MM.1S (cell line): ENCODE data around the gene TEX13D.

ENCODE experiments used
- DNase-seq: peaks from one replicate; pipeline ENCODE4 v3.0.0-alpha.2; 2015
- H2AFZ ChIP-seq: fragments of 300-600 bp; sonication (generic); 2 replicates; pipeline ENCODE4 v1.6.0; 2016; ENCODE audit warnings: antibody characterized with exemption, low read length
- H3F3A ChIP-seq: fragments of 300-600 bp; sonication (generic); 2 replicates; pipeline ENCODE4 v1.6.1; 2016; ENCODE audit warnings: mild to moderate bottlenecking, antibody characterized with exemption, low read length, moderate library complexity, mixed read lengths; ENCODE audit not compliant: insufficient read depth
- H3K27ac ChIP-seq: fragments of 300-600 bp; sonication (generic); 2 replicates; pipeline ENCODE4 v1.5.1; 2016; ENCODE audit warnings: mild to moderate bottlenecking, low read length
- H3K27me3 ChIP-seq: fragments of 300-600 bp; sonication (generic); replicated peaks from 2 replicates; pipeline ENCODE4 v1.6.0; 2016; ENCODE audit warnings: low read length; ENCODE audit not compliant: insufficient read depth
- H3K36me3 ChIP-seq: fragments of 300-600 bp; sonication (generic); replicated peaks from 2 replicates; pipeline ENCODE4 v1.6.1; 2016; ENCODE audit warnings: mild to moderate bottlenecking, low read length, mixed read lengths; ENCODE audit not compliant: insufficient read depth
- H3K4me1 ChIP-seq: fragments of 300-600 bp; sonication (generic); 2 replicates; pipeline ENCODE4 v1.6.1; 2016; ENCODE audit warnings: low read length, mixed read lengths
- H3K4me2 ChIP-seq: fragments of 300-600 bp; sonication (generic); 2 replicates; pipeline ENCODE4 v1.6.0; 2016; ENCODE audit warnings: low read depth, low read length
- H3K4me3 ChIP-seq: fragments of 300-600 bp; sonication (generic); 2 replicates; pipeline ENCODE4 v1.5.1; 2016; ENCODE audit warnings: low read length, mixed read lengths
- H3K79me2 ChIP-seq: fragments of 300-600 bp; sonication (generic); 2 replicates; pipeline ENCODE4 v1.6.1; 2016; ENCODE audit warnings: mixed run types, low read length, mixed read lengths
- H3K9ac ChIP-seq: fragments of 300-600 bp; sonication (generic); 2 replicates; pipeline ENCODE4 v1.6.1; 2016; ENCODE audit warnings: low read length, mixed read lengths
- H3K9me2 ChIP-seq: fragments of 300-600 bp; sonication (generic); replicated peaks from 2 replicates; pipeline ENCODE4 v1.6.1; 2016; ENCODE audit warnings: mild to moderate bottlenecking, low read length, mixed read lengths; ENCODE audit not compliant: insufficient read depth
- H3K9me3 ChIP-seq: fragments of 300-600 bp; sonication (generic); replicated peaks from 2 replicates; pipeline ENCODE4 v1.6.1; 2016; ENCODE audit warnings: mild to moderate bottlenecking, low read length, mixed read lengths; ENCODE audit not compliant: insufficient read depth
- H4K20me1 ChIP-seq: fragments of 300-600 bp; sonication (generic); 2 replicates; pipeline ENCODE4 v1.6.1; 2016; ENCODE audit warnings: mild to moderate bottlenecking, low read length, moderate library complexity, mixed read lengths; ENCODE audit not compliant: insufficient read depth
- CTCF ChIP-seq: fragments of 300-600 bp; sonication (generic); IDR thresholded peaks from 2 replicates; pipeline ENCODE4 v1.5.1; 2016; ENCODE audit warnings: antibody characterized with exemption, low read length, mixed read lengths
- EZH2 ChIP-seq: fragments of 300-600 bp; sonication (generic); optimal IDR thresholded peaks from 2 replicates; pipeline ENCODE3; 2017; ENCODE audit warnings: low read depth, mild to moderate bottlenecking, antibody characterized with exemption, low read length, mixed read lengths
- EZH2phosphoT487 ChIP-seq: fragments of 300-600 bp; sonication (generic); IDR thresholded peaks from 2 replicates; pipeline ENCODE4 v1.6.1; 2018; ENCODE audit warnings: antibody characterized with exemption, low read length

TEX13D gene

GRCh38 chrX:124337916-124338315 is 5.5 kb downstream of the TEX13D start:
- H3K9ac ChIP-seq: no peak overlapping the region
- TF ChIP-seq EZH2: no peak

DNA sequence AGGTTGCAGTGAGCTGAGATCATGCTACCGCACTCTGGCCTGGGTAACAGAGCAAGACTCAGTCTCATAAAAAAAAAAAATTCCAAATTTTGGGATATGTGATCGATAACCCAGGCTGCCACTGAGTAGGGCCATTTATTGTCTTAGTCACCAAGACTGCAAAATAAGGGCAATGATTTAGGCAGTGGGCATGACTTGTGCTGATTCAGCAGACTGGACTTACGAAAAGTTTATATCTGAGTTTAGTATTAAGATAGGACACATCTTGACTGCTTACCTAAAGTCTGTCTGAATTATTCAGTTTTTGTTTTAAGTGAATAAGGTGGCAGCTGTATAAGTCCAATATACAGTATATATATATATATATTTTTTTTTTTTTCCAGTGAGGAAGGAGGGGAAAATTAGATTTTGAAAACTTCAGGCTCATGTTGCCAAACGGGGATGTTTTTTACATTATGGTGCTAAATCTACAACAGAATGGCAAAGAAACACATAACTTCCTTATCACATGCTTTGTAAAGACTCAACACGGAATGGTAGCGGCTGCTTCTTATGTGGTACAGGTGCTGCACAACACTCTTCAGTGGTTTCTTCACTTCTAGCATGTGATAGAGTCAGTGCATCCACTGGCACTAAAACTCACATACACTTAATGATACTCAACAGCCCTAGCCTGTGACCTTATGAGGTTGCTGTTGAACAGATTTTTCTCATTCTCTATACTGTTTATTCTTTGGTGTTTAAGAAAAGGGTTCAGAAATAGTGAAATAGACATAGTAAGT is 6.5 kb downstream of the TEX13D start:
- Histone ChIP-seq H3K9me2 (no peaks in the 10 kb centered on the region), H3K4me3 (no peak overlapping the region), H3K27ac (no peak overlapping the region), H3F3A (no peaks in the 10 kb centered on the region), H3K79me2 (no peaks in the 10 kb centered on the region), H3K9ac (no peak overlapping the region), H3K9me3 (no peaks in the 10 kb centered on the region), H2AFZ (no peak overlapping the region), H3K4me1 (no peaks in the 10 kb centered on the region), H4K20me1 (no peaks in the 10 kb centered on the region), H3K4me2 (no peak overlapping the region), H3K36me3 (no peaks in the 10 kb centered on the region), H3K27me3 (no peaks in the 10 kb centered on the region)
- no peak for TF ChIP-seq EZH2
- no peak for TF ChIP-seq CTCF
- no peak for TF ChIP-seq EZH2phosphoT487
- no peak for DNase-seq

More at GRCh38 chrX:124337916-124338315, 5.5 kb downstream of the TEX13D start:
- no peaks in the 10 kb centered on the region for H3F3A ChIP-seq
- H2AFZ ChIP-seq: no peak overlapping the region
- H3K9me3 ChIP-seq: no peaks in the 10 kb centered on the region
- no peak for DNase-seq
- no peak overlapping the region for H3K4me3 ChIP-seq
- no peaks in the 10 kb centered on the region for H3K36me3 ChIP-seq
- H3K9me2 ChIP-seq: no peaks in the 10 kb centered on the region
- no peaks in the 10 kb centered on the region for H3K79me2 ChIP-seq
- H3K27me3 ChIP-seq: no peaks in the 10 kb centered on the region
- no peak overlapping the region for H3K27ac ChIP-seq
- no peaks in the 10 kb centered on the region for H4K20me1 ChIP-seq
- no peak overlapping the region for H3K4me2 ChIP-seq
- H3K4me1 ChIP-seq: no peaks in the 10 kb centered on the region

DNA sequence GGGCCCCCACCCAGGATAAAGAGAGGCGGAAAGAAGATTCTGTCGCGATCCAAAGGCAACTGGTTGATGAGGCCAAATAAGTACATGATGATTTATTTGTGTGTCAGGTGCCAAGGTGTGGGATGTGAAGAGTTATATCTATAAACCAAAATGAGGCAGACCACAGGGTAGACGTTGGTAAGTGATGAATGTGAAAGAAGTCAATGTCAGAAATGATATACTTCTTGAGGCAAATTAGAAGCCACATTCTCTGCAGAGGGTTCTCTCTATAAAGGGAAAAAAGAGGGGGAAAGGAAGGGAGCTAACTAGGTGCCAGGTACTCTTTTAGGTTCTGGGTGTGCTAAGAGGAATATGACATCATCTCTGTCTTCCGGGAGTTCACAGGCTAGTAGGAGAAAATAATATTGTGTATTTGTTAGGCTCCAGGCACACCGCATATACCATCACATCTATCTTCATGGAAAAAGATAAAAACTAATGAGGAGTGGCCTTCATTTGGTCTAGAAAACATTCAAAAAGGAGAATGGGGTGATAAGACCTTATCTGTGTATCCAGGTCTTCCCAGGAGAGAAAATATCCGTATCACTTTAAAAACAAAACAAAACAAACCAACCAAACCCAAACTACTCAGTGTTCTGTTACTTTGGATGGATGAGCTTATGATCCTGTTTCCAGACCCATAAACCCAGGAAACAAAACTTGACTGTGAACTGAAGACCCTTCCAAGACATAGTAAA is 9.1 kb downstream of the TEX13D start:
- Histone ChIP-seq H3K4me2 (no peak overlapping the region), H3K9ac (no peak overlapping the region), H3K4me1 (no peaks in the 10 kb centered on the region), H3K36me3 (no peaks in the 10 kb centered on the region), H3K79me2 (no peaks in the 10 kb centered on the region), H3K27me3 (no peaks in the 10 kb centered on the region), H3F3A (no peaks in the 10 kb centered on the region), H3K9me3 (no peaks in the 10 kb centered on the region), H3K27ac (no peak overlapping the region), H3K4me3 (no peak overlapping the region), H2AFZ (no peak overlapping the region), H3K9me2 (no peaks in the 10 kb centered on the region), H4K20me1 (no peaks in the 10 kb centered on the region)
- TF ChIP-seq CTCF (no peak), EZH2phosphoT487 (no peak), EZH2 (no peak)
- no peak for DNase-seq
